Psoas muscle (tissue), 8 donors: ENCODE measurements around the gene RELA. TPM values are rescaled to one million over a fixed set of nuclear protein-coding genes. Genes with fewer than 3 reads are reported as not detected.
A peak's percentile ranks its signal among the peaks of the same experiment; 100 is the strongest.

ENCODE experiments used
- ATAC-seq, 4 donors: fragments of 200-7000 bp; cut with Tn5 transposase; one replicate each; pipeline ENCODE4 v1.9.1; 2020; ENCODE audit warnings: moderate library complexity in 3 of 4, mild to moderate bottlenecking in 2 of 4
- DNase-seq, 2 donors: peaks; one replicate each; pipeline ENCODE4 v3.0.0-alpha.2; 2020
- H3K27ac ChIP-seq: fragments of 200-600 bp; one replicate; pipeline ENCODE4 v1.8.0; 2022
- H3K27me3 ChIP-seq, 3 donors: fragments of 200-600 bp in 1 of 3; one replicate each; pipeline versions ENCODE4 v1.6.1 to v1.8.0; 2013 to 2022; ENCODE audit warnings: low read length in 2 of 3, mild to moderate bottlenecking in 2 of 3, moderate library complexity in 1 of 3; ENCODE audit not compliant: insufficient read depth in 3 of 3
- H3K36me3 ChIP-seq, 2 donors: fragments of 200-600 bp in 1 of 2; one replicate each; pipeline versions ENCODE4 v1.6.1 to v1.8.0; 2013 to 2022; ENCODE audit warnings: low read depth in 1 of 2, mild to moderate bottlenecking in 1 of 2, moderate library complexity in 1 of 2; ENCODE audit not compliant: insufficient read depth in 1 of 2
- H3K4me1 ChIP-seq: fragments of 200-600 bp; one replicate; pipeline ENCODE4 v1.8.0; 2022
- H3K4me3 ChIP-seq: fragments of 200-600 bp; one replicate; pipeline ENCODE4 v1.8.0; 2022; ENCODE audit warnings: mild to moderate bottlenecking
- H3K9me3 ChIP-seq: fragments of 200-600 bp; one replicate; pipeline ENCODE4 v1.8.0; 2022
- WGBS, 3 donors: extraction: QIAGEN DNeasy Blood & Tissue Kit; methylation state at CpG; one replicate each; pipeline versions ENCODE4 v1.1.6 to v1.1.7; 2013; 5-methylcytosine and 5-hydroxymethylcytosine counted together
- intact Hi-C, 2 donors: fragments of 100-400 bp; cut with DNase I; formaldehyde crosslinking; loops; one replicate each; pipeline versions ENCODE4 v1.11.0 to v1.14.2; 2022
- polyA plus RNA-seq, 3 donors: library from polyadenylated mRNA; stranded (reverse); fragments of 200-250 nt; gene quantifications; one replicate each; pipeline ENCODE4 v1.2.3, GENCODE V29; 2013
- total RNA-seq, 4 donors: library from RNA; stranded (reverse); fragmentation: NEBNext Ultra II Directional in 2 of 4; extraction: Animal tissue kit (Norgen Biotek cat#: 25700) in 2 of 4; gene quantifications; one replicate each; pipeline versions ENCODE4 v1.2.1 to v1.2.4, GENCODE V29; 2021 to 2023
- TF ChIP-seq, protein P1 (sequence below): fragments of 200-600 bp; IDR thresholded peaks from one replicate; pipeline ENCODE4 v1.8.0; 2022; ENCODE audit warnings: antibody characterized with exemption
- donor health status: healthy with polysubstance abuse.
- donor health status: DM: no; HTN: no; CAD: no; lungs with moderate emphysema.
- donor health status: Bipolar disorder and iron deficiency.
- donor health status: healthy.
- donor health status: DM: yes; HTN: yes; CAD: no.
- donor health status: DM: no; HTN: no; CAD: no.
- donor health status: DM: no; HTN: no; CAD: no.
- donor health status: DM: yes; HTN: yes; CAD: no.

The RELA gene
- total and polyA plus RNA-seq, 7 donors = 42.1 to 72.6 (median 64.0) TPM

DNA sequence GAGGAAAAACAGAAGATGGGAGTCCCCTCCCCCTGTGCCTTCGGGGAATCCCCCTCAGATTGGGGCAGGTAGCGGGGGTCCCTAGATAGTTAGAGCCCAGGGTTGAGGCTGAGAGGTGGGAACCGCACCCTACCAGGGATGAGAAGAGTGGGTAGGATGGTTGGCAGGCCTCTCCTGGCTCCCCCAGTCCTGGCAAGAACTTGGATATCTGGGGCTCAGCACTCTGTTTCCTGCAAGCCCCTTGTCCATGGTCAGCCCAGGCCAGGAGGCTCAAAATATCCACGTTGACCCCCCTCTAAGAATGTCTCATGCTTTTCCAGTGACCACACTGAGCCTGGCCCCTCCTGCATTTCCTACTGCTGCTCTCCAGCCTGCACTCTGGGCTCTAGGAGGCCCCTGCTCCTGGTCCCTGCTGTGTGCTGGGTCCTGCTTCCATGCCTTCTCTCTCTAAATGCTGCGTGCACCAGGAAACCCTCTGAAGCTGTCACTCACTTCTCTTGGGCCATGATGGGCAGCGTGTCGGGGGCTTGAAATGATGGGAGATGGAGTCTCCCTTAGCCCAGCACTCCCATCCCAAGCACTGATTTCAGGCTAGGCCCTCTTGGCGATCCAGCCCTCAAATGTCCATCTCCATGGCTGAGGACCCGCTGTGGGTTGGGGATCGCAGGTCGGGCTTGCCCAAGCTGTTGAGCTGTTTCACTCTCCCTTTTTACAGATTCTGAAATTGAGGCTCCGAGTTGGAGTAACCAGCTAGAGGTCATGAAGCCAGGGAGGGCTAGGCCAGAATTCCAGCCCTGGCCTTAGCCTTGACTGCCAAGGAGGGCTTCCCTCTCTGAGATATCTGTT is 50.7 kb downstream of the RELA start:
- TF ChIP-seq, protein P1, sequence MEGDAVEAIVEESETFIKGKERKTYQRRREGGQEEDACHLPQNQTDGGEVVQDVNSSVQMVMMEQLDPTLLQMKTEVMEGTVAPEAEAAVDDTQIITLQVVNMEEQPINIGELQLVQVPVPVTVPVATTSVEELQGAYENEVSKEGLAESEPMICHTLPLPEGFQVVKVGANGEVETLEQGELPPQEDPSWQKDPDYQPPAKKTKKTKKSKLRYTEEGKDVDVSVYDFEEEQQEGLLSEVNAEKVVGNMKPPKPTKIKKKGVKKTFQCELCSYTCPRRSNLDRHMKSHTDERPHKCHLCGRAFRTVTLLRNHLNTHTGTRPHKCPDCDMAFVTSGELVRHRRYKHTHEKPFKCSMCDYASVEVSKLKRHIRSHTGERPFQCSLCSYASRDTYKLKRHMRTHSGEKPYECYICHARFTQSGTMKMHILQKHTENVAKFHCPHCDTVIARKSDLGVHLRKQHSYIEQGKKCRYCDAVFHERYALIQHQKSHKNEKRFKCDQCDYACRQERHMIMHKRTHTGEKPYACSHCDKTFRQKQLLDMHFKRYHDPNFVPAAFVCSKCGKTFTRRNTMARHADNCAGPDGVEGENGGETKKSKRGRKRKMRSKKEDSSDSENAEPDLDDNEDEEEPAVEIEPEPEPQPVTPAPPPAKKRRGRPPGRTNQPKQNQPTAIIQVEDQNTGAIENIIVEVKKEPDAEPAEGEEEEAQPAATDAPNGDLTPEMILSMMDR = no peak
- peak overlapping the region; percentile 89 for H3K27ac ChIP-seq
- WGBS, 3 donors = 58 to 72% (median 69%) methylated on average over 12 of the region's 12 CpGs
- H3K27me3 ChIP-seq = no peaks in the 10 kb centered on the region
- intact Hi-C loops = loop anchor here in 1 of 2 donors (5.0 kb wide), 1 partner anchor 40 kb away; the partner anchor contains the start of genes FAM89B and ZNRD2
- DNase-seq = no peak
- H3K36me3 ChIP-seq = peaks cover 0 to 18% of the 10 kb centered on the region in 2 donors
- peaks cover 44% of the 10 kb centered on the region for H3K4me1 ChIP-seq
- H3K9me3 ChIP-seq = no peaks in the 10 kb centered on the region
- no peak for ATAC-seq
- H3K4me3 ChIP-seq = peak overlapping the region; percentile 97

DNA sequence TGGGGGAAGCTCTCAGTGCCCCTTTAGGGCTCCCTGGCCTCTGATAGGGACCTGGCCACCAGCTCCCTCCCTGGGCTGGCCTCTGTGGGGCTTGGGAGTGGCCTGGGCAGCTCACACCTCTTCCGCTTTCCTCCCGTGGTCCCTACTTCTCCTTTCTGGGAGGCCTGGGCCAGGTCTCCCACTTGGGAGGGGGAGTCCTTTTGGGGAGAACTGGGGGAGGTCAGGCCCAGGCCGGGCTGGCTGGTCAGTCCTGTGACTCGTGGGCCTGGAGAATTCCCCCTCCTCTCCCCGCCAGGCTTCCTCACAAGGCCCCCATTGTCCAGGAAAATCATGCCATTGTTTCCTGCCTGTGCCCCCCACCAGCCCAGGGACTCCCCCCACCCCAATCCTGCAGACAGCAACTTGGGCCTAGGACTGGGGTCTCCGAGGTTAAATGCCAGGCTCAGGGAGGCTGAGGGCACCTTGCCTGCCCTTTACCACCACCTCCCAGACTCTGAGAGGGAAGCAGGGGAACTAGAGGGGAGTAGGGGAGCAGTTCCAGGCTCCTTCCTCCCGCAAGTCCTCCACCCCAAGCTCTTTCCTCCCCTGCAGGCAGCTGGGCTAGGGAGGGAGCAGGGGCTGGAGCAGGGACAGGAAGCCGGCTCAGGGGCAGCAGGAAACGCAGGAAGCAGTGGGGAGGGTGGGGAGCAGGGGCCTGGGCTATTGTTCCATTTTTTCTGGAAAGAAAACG is 51.5 kb downstream of the RELA start:
- Histone ChIP-seq H3K9me3 (no peaks in the 10 kb centered on the region), H3K36me3 (peaks cover 0 to 17% of the 10 kb centered on the region in 2 donors), H3K27ac (peak overlapping the region; percentile 89), H3K4me3 (peak overlapping the region; percentile 97), H3K27me3 (no peaks in the 10 kb centered on the region), H3K4me1 (peaks cover 42% of the 10 kb centered on the region)
- DNase-seq (peak in 1 of 2 donors; percentile 68), ATAC-seq (no peak)
- intact Hi-C loops = loop anchor here in 1 of 2 donors (5.0 kb wide), 1 partner anchor 39 kb away; the partner anchor contains the start of genes FAM89B and ZNRD2
- WGBS, 3 donors = 52 to 60% (median 56%) methylated on average over 9 to 10 of the region's 10 CpGs
- TF ChIP-seq, protein P1 = no peak

DNA sequence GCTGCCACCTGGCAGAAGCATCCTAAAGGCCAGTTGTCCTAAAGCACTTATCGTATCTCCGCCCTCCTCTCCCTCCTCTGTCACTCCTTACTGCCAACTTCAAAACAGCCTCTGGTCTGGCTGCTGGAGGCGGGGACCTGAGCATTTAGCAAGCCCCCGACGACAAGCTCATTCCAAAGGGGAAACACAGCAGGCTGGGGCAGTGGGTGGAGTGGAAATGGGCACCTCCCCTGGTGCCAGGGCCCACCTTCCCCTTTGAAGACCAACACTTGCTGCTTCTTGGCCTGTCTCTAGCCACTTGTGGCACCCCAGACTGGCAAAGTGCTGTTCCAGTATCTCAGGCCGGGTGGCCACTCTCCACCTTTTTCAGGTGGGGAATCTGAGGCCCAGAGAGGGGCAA is 52.3 kb downstream of the RELA start:
- intact Hi-C loops = loop anchor here in 1 of 2 donors (5.0 kb wide), 1 partner anchor 38 kb away; the partner anchor contains the start of genes FAM89B and ZNRD2
- peak overlapping the region; percentile 97 for H3K4me3 ChIP-seq
- no peak for ATAC-seq
- 49 to 60% (median 59%) methylated on average over 6 of the region's 6 CpGs for WGBS, 3 donors
- H3K9me3 ChIP-seq = no peaks in the 10 kb centered on the region
- H3K27me3 ChIP-seq = no peaks in the 10 kb centered on the region
- TF ChIP-seq, protein P1 = no peak
- H3K27ac ChIP-seq = peak overlapping the region; percentile 89
- DNase-seq = no peak
- peaks cover 42% of the 10 kb centered on the region for H3K4me1 ChIP-seq
- H3K36me3 ChIP-seq = peaks cover 0 to 25% of the 10 kb centered on the region in 2 donors

DNA sequence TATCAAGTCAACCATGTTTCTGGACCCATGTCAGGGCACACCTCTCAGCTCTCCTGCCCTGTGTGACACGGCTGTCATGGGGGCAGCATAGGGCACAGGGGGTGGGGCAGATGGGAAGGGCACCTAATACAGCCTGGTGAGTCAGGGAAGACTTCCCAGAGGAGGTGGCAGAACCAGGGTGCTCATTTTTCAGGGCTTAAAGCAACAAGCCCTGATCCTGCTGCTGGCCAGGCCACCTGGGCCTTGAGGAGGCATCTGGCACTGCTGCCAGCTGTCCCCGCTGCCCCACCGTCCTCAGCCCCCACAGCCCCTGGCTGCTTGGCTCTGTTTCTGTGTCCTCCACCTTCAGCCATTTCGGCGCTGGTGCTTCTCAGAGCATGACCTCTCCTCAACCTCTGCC is 53.1 kb downstream of the RELA start:
- no peak overlapping the region for H3K27ac ChIP-seq
- H3K4me3 ChIP-seq = no peak overlapping the region
- H3K4me1 ChIP-seq = peaks cover 42% of the 10 kb centered on the region
- H3K27me3 ChIP-seq = no peaks in the 10 kb centered on the region
- peaks cover 0 to 33% of the 10 kb centered on the region in 2 donors for H3K36me3 ChIP-seq
- 62 to 72% (median 67%) methylated on average over 5 of the region's 5 CpGs for WGBS, 3 donors
- no peaks in the 10 kb centered on the region for H3K9me3 ChIP-seq
- TF ChIP-seq, protein P1 = no peak
- intact Hi-C loops = loop anchor here (5.0 kb wide), 1 partner anchor 37 kb away; the partner anchor contains the start of genes FAM89B (in 2 of the 2) and ZNRD2 (in 2 of the 2)
- ATAC-seq (no peak), DNase-seq (no peak)
